Measurements from ENCODE around the gene ZNF792. TPM values are rescaled to one million over a fixed set of nuclear protein-coding genes. Genes with fewer than 3 reads are reported as not detected.
"Not testable (repeated sequence)": the region's sequence is repeated elsewhere in the genome, so short reads cannot be mapped to it uniquely, and the experiment has no call there.

The ZNF792 gene
- total RNA-seq, 1 donor from 2014 or later: 6.1 TPM

- DNase-seq (ENCODE audit: low read depth): no peak
- Histone ChIP-seq H3K4me3 (ENCODE audit: low read depth, low read length) (no peak overlapping the region), H3K36me3 (ENCODE audit: control insufficient read depth, insufficient read depth, low read length) (no peaks in the 10 kb centered on the region), H3K27me3 (ENCODE audit: control insufficient read depth, insufficient read depth, low read length) (no peaks in the 10 kb centered on the region)
- TF ChIP-seq CTCF (IDR thresholded peaks at IDR 0.05; ENCODE audit: insufficient read depth, low read length, poor library complexity, severe bottlenecking): no peak
These were observed 16.0 kb upstream of the ZNF792 start for GRCh38 chr19:34979819-34980640.

- peaks cover 3% of the 10 kb centered on the region for H3K27me3 ChIP-seq (ENCODE audit: control insufficient read depth, insufficient read depth, low read length)
- no peak overlapping the region for H3K4me3 ChIP-seq (ENCODE audit: low read depth, low read length)
- DNase-seq (ENCODE audit: low read depth): no peak
- no peaks in the 10 kb centered on the region for H3K36me3 ChIP-seq (ENCODE audit: control insufficient read depth, insufficient read depth, low read length)
- TF ChIP-seq CTCF (IDR thresholded peaks at IDR 0.05; ENCODE audit: insufficient read depth, low read length, poor library complexity, severe bottlenecking): no peak
These were observed 12.6 kb upstream of the ZNF792 start for GRCh38 chr19:34976611-34977010.

GRCh38 chr19:34975056-34975455, 11.0 kb upstream of the ZNF792 start:
- Histone ChIP-seq H3K36me3 (ENCODE audit: control insufficient read depth, insufficient read depth, low read length) (no peaks in the 10 kb centered on the region), H3K4me3 (ENCODE audit: low read depth, low read length) (no peak overlapping the region), H3K27me3 (ENCODE audit: control insufficient read depth, insufficient read depth, low read length) (peaks cover 3% of the 10 kb centered on the region)
- DNase-seq (ENCODE audit: low read depth): no peak
- no peak for TF ChIP-seq CTCF (IDR thresholded peaks at IDR 0.05; ENCODE audit: insufficient read depth, low read length, poor library complexity, severe bottlenecking)

- no peak for TF ChIP-seq CTCF (IDR thresholded peaks at IDR 0.05; ENCODE audit: insufficient read depth, low read length, poor library complexity, severe bottlenecking)
- Histone ChIP-seq H3K4me3 (ENCODE audit: low read depth, low read length) (no peak overlapping the region), H3K27me3 (ENCODE audit: control insufficient read depth, insufficient read depth, low read length) (peaks cover 3% of the 10 kb centered on the region), H3K36me3 (ENCODE audit: control insufficient read depth, insufficient read depth, low read length) (no peaks in the 10 kb centered on the region)
- no peak for DNase-seq (ENCODE audit: low read depth)
These were observed 10.6 kb upstream of the ZNF792 start for GRCh38 chr19:34974646-34975045.

GRCh38 chr19:34972163-34972705, 8.2 kb upstream of the ZNF792 start:
- no peak overlapping the region for H3K4me3 ChIP-seq (ENCODE audit: low read depth, low read length)
- H3K36me3 ChIP-seq (ENCODE audit: control insufficient read depth, insufficient read depth, low read length): no peaks in the 10 kb centered on the region
- H3K27me3 ChIP-seq (ENCODE audit: control insufficient read depth, insufficient read depth, low read length): peaks cover 3% of the 10 kb centered on the region
- no peak for TF ChIP-seq CTCF (IDR thresholded peaks at IDR 0.05; ENCODE audit: insufficient read depth, low read length, poor library complexity, severe bottlenecking)
- DNase-seq (ENCODE audit: low read depth): no peak

- not testable (repeated sequence) for H3K4me3 ChIP-seq (ENCODE audit: low read depth, low read length); H3K27me3 ChIP-seq (ENCODE audit: control insufficient read depth, insufficient read depth, low read length); H3K36me3 ChIP-seq (ENCODE audit: control insufficient read depth, insufficient read depth, low read length); DNase-seq (ENCODE audit: low read depth)
These were observed 6.3 kb upstream of the ZNF792 start for GRCh38 chr19:34970185-34970780.
